ENCODE measurements around the gene RBPJL. TPM values are rescaled to one million over a fixed set of nuclear protein-coding genes. Genes with fewer than 3 reads are reported as not detected.
A peak's percentile ranks its signal among the peaks of the same experiment; 100 is the strongest.

Gene RBPJL
- total RNA-seq, 4 donors from 2014 or later: not detected

DNA sequence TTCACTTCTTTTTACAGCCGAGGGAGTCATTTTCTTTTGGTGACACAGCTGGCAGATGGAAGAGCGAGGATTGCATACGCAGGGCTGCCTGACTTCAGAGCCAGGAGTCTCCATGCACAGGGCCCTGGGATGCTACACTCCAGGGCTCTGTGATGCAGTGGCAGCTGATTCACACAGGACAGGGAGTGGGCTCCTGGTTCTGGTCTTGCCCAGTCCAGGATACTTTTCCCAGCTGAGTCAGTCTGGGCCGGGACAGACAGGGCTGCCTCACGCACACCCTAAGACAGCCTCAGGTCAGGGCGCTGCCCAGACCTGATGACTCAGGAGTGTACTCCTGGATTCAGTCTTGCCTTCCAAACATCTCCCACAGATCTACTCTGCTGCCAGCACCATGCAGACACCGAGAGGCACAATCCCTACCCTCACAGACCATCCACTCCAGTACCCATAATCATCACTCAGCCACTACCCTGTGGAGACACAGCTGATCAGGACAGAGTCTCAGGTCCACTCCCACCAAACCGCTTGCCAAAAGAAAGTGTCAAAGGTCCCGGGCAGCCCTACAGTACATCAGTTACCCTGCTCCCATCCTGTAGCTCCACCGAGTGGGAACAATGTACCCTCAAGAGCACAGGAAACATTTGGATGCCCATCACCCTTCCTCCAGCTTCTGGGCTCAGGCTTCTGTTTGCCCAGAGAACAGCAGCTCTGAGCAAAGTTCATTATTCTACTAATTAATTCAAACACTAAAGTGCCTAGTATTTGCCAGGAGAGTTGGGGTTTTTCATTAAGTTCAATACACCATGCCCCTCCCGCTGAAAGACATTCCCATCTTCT, 30.1 kb downstream of the RBPJL start:
- H3K27me3 ChIP-seq: no peaks in the 10 kb centered on the region
- peak in 1 of 2 donors; percentile 64 for DNase-seq
- H3K4me3 ChIP-seq: no peak overlapping the region
- peaks cover 13 to 14% of the 10 kb centered on the region in 2 donors for H3K4me1 ChIP-seq
- TF ChIP-seq, protein P1, sequence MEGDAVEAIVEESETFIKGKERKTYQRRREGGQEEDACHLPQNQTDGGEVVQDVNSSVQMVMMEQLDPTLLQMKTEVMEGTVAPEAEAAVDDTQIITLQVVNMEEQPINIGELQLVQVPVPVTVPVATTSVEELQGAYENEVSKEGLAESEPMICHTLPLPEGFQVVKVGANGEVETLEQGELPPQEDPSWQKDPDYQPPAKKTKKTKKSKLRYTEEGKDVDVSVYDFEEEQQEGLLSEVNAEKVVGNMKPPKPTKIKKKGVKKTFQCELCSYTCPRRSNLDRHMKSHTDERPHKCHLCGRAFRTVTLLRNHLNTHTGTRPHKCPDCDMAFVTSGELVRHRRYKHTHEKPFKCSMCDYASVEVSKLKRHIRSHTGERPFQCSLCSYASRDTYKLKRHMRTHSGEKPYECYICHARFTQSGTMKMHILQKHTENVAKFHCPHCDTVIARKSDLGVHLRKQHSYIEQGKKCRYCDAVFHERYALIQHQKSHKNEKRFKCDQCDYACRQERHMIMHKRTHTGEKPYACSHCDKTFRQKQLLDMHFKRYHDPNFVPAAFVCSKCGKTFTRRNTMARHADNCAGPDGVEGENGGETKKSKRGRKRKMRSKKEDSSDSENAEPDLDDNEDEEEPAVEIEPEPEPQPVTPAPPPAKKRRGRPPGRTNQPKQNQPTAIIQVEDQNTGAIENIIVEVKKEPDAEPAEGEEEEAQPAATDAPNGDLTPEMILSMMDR (IDR thresholded peaks at IDR 0.05): no peak
- no peak for TF ChIP-seq POLR2A (IDR thresholded peaks at IDR 0.05)
- no peaks in the 10 kb centered on the region for H3K9me3 ChIP-seq
- peak overlapping the region; percentile 91 to 97 for H3K27ac ChIP-seq
- intact Hi-C loops (cut with DNase I; ENCODE audit: low total_unique reads): no loop called here
- no peaks in the 10 kb centered on the region for H3K36me3 ChIP-seq

DNA sequence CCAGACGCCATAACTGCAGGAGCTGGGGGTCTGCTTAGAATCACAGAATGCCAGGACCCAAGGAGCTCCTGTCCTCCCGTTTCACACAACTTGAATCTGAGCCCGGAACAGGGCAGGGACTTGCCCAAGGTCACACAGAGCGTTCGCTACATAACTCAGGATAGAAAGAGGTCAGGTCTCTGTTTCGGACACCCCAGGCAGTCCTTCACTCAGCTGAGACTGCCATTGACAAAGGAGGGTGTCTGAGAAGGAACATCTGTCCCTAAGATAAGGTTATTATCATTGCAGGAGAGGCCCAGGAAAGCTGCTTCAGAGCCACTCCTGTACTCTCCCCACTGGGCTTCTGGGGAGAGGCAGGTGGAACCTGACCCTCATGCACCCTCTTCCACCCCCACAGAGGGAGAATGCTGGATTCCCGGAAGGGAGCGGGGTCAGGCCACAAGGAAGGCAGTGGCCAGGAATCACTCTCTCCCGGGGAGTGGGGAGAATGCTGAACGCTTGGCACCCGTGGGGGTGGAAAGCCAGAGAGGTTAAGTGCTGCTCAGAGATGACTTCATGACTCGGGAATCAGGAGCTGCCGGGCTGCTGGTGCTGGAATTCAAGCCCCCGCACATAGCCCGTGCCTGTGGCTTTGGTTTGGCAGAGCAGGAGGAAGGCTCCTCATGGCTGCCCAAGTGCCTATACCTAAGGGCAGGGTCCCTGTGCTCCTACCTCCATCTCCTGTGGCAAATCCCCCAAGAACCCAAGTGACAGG, 30.9 kb downstream of the RBPJL start:
- intact Hi-C loops (cut with DNase I; ENCODE audit: low total_unique reads): no loop called here
- TF ChIP-seq, protein P1 (IDR thresholded peaks at IDR 0.05): no peak

DNA sequence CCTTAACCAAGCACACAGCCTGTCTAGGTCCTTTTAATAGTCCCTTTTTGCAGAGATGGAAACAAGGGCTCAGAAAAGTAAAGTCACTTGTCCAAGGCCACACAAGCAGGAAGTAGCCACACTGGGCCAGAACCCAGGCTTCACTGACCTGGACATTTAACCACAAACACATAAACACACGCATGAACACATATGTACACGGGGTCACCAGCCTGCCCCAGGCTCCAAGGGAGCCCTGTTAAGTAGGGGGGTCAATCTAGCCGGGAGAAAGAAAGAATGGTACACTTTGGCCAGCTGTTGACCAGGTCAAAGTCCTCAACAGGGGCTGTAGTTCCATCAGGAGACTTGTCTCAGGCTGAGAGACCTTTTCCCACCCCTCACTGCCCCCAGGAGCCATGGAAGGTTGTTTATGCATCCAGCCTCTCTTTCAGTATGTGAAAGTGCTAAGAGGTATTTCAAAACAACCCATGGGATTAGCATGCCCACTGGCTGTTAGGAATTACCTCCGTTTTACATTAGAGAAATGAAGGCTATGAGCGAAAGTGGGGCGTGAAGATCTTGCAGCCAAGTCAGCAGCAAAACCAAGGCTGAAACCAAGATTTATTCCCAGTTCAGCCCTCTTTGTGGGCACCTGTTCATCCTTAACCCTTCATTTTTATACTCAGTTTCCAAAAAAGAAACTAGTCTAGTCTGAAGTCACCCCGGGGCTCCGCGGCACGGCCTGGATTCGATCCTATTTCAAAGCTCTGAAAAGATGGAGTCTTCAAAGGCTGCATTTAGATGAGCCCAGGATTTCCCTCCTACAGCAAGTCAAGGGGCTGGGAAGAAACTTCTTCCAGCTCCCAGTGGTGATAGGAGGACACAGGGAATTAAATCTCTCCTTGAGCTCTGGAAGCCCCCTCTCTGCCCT, 31.7 kb downstream of the RBPJL start:
- Histone ChIP-seq H3K9me3 (no peaks in the 10 kb centered on the region), H3K36me3 (no peaks in the 10 kb centered on the region), H3K4me1 (peaks cover 14 to 17% of the 10 kb centered on the region in 2 donors), H3K4me3 (no peak overlapping the region), H3K27ac (peak overlapping the region; percentile 91 to 97), H3K27me3 (no peaks in the 10 kb centered on the region)
- TF ChIP-seq, protein P1 (IDR thresholded peaks at IDR 0.05): no peak
- TF ChIP-seq POLR2A (IDR thresholded peaks at IDR 0.05): no peak
- DNase-seq: no peak
- intact Hi-C loops (cut with DNase I; ENCODE audit: low total_unique reads): no loop called here

More for the DNA sequence above, 30.9 kb downstream of the RBPJL start:
- peak overlapping the region; percentile 91 to 97 for H3K27ac ChIP-seq
- H3K36me3 ChIP-seq: no peaks in the 10 kb centered on the region
- H3K9me3 ChIP-seq: no peaks in the 10 kb centered on the region
- DNase-seq: peak; percentile 70 to 80
- H3K4me3 ChIP-seq: no peak overlapping the region
- H3K27me3 ChIP-seq: no peaks in the 10 kb centered on the region
- H3K4me1 ChIP-seq: peaks cover 14 to 16% of the 10 kb centered on the region in 2 donors

DNA sequence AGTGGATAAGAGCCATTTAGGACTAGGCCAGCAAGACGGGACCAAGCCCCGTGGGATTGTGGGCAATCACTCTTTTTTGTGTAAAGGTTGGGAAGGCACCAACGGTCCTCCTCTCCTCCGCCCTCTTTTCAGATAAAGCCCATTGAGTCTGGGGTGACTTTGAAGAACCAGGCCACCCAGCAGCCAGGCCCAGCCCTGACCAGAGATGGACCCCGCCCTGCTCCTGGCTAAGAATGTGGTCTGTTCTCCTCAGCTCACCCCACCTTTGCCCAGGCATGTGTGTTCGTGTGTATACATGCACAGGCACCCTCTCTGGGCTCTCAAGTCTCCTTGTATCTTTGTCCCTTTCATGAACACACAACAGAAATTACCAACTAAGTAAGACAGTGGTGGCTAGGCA, 32.4 kb downstream of the RBPJL start:
- H3K4me1 ChIP-seq: peaks cover 14 to 24% of the 10 kb centered on the region in 2 donors
- H3K4me3 ChIP-seq: no peak overlapping the region

More for the DNA sequence above, 32.4 kb downstream of the RBPJL start:
- Histone ChIP-seq H3K27me3 (no peaks in the 10 kb centered on the region), H3K9me3 (no peaks in the 10 kb centered on the region), H3K27ac (peak overlapping the region; percentile 91 to 97), H3K36me3 (no peaks in the 10 kb centered on the region)
- intact Hi-C loops (cut with DNase I; ENCODE audit: low total_unique reads): no loop called here
- DNase-seq: no peak
- TF ChIP-seq, protein P1 (IDR thresholded peaks at IDR 0.05): no peak
- no peak for TF ChIP-seq POLR2A (IDR thresholded peaks at IDR 0.05)

Measured in uterus (tissue), 4 donors.